A673 (cell line): Measurements from ENCODE around the gene NCOA7.

Experiments used
- CTCF ChIP-seq: fragments of 300-800, 200-600 bp; sonication (generic); conservative IDR thresholded peaks from 2 replicates; pipeline ENCODE4 v1.5.1; 2017; ENCODE audit warnings: low read depth, mild to moderate bottlenecking, antibody characterized with exemption, low read length, moderate library complexity, mixed read lengths
- EZH2 ChIP-seq: fragments of 200-600 bp; sonication (generic); IDR thresholded peaks from 2 replicates; pipeline ENCODE4 v1.6.1; 2017; ENCODE audit warnings: borderline replicate concordance, low read depth, mild to moderate bottlenecking, mixed read lengths, antibody characterized with exemption, low read length; ENCODE audit not compliant: poor library complexity, severe bottlenecking

GRCh38 chr6:125790358-125791150, at the start of gene NCOA7:
- no peak for TF ChIP-seq EZH2
- TF ChIP-seq CTCF, result no peak
